NCI-H510A treated with DMSO at 0.1 percent for 48 hours (cell line): ENCODE data around the gene HLCS.

Experiments
- DNase-seq: peaks from one replicate; lab custom pipeline; 2025; lab: John Stamatoyannopoulos, UW

Gene HLCS

GRCh38 chr21:36703626-36704280 is 262.7 kb downstream of the HLCS start:
- no peak for DNase-seq

DNA sequence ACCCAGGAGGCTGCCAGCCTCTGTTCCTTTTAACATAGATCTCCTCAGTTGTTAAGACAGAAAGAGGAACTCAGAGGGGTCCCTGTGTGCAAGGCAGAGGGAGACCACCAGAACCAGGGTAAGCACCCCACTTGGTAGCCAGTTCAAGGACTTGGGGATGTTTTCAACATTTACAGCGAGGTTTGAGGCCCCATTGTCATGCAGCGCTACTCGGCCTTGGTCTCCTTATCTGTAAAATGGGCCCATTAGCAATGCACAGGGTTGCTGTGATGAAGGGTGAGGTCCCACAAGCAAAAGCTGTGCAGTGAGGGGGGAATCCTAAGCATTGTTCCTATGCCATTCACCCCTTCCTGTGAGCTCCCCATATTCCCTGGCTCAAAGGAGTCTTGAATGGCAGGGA is 263.3 kb downstream of the HLCS start:
- no peak for DNase-seq

DNA sequence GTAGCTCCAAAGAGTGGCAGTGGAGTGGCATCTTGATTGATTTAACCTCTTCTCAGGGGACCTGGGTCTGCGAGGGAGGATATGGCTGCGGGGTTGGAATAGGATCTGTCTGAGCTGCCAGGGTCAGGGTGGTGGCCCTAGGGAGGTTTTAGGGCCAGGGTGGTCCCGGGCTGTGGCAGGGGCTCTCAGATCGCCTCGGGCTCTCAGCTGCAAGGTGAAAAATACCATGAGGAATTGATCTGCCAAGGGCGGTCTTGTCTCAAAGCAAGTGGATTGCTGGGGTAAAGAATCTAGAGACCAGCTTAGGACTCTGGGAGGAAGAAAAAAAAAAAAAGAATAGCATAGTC is 263.9 kb downstream of the HLCS start:
- no peak for DNase-seq

DNA sequence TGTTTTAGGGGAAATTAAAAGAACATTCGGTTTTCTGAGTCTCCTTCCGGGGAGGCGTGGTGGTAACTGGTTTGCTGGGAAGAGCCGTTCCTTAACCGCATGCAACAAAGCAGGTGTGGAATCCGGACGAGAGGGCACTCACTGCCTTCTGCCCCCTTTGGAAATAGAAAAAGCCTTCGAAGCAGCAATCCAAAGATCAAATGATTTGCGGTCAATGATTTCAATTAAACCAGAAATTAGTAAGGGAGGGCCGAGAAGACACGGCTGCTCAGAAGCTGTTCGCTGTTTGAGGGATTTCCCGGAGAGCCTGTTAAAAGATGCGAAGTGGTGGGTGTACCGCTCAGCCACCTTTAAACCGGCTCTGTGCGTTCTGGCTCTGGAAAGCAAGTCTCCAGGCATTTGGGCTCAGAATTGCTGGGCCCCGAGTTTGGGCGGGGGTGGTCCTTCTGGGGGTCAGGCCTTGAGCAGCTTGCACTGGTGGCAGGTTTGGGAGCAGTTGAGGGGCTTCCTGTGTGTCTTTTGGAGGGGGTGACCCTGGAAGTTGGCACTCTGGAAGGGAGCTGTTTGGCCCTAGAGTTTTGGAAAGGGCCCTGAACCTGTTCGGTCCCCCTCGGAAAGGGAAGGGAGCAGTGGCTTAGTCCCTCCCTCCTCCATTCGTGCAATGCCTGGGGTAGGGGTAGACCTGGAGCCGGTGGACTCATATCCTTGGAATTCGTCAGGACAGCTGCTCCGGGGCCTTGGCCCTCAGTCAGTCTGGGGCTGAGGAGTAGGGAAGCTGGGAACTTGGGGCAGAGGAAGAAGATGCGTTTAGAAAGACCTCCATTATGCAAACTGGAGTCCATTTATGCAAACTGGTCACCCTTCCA is 264.5 kb downstream of the HLCS start:
- DNase-seq: no peak

DNA sequence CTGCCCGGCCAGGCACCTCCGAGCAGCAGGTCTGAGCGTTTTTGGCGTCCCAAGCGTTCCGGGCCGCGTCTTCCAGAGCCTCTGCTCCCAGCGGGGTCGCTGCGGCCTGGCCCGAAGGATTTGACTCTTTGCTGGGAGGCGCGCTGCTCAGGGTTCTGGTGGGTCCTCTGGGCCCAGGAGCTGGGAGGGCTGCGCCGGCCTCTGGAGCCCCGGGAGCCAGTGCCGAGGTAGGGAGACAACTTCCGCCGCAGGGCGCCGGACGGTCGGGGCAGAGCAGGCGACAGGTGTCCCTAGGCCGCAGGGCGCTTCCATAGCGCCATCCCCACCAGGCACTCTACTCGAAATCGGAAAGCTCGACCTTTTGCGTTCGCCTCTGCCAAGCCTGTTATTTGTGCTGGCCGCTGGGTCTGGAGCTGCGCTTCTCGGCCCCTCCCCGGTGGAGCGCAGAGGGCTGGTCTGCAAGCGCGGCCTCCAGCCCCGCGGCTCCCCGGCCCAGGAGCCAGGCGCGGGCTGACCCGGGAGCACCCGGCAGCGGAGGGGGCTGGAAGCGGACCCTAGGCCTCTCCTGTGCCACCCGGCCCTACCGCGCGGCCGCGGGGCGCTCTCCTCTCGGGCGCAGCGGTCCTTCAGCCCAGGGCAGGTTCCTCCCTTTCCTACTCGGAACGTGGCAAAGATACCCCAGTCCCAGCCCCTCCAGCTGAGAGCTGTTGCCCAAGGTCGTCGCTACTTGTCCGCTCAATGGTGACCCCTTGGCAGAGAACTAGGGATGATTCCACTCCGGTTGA is 265.3 kb downstream of the HLCS start:
- no peak for DNase-seq
